Panc1 (cell line): ENCODE results near the gene ERICH3.

ENCODE experiments used
- POLR2AphosphoS5 ChIP-seq: IDR thresholded peaks from 2 replicates; pipeline ENCODE4 v1.6.1; 2012; ENCODE audit warnings: mild to moderate bottlenecking, low read depth, low read length, moderate library complexity
- SIN3A ChIP-seq: IDR thresholded peaks from 2 replicates; pipeline ENCODE4 v1.6.1; 2012; ENCODE audit warnings: low read depth, mild to moderate bottlenecking, low read length, moderate library complexity, borderline replicate concordance; ENCODE audit not compliant: insufficient read depth
- TF ChIP-seq, protein P1 (sequence below): fragments of 450-650 bp; IDR thresholded peaks from 2 replicates; pipeline ENCODE4 v1.5.1; 2017; ENCODE audit warnings: mild to moderate bottlenecking
- TF ChIP-seq, protein P2 (sequence below), 2 experiments: IDR thresholded peaks; 2 replicates each; pipeline ENCODE4 v1.6.1; 2011 to 2012; ENCODE audit warnings: low read depth in 2 of 2, control low read depth in 1 of 2, low read length in 1 of 2, mild to moderate bottlenecking in 1 of 2, moderate library complexity in 1 of 2; ENCODE audit not compliant: insufficient read depth in 1 of 2

DNA sequence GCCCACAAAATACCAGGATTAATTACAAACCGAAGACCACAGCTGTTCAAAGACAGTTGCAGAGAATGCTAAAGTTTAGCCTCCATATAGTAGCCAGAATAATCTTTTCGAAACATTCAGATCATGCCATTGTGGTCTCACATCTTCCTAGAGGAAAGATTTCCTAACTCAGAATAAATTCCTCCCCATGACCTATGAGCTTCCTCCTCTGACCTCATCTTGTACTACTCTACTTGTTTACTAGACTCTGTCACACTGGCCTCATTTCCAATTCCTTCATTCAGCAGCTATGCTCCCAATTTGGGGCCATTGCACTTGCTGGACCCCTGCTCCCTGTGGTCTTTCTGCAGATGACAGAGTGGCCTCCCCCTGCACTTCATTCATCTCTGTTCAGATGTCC, 89.4 kb downstream of the ERICH3 start:
- TF ChIP-seq, protein P1, sequence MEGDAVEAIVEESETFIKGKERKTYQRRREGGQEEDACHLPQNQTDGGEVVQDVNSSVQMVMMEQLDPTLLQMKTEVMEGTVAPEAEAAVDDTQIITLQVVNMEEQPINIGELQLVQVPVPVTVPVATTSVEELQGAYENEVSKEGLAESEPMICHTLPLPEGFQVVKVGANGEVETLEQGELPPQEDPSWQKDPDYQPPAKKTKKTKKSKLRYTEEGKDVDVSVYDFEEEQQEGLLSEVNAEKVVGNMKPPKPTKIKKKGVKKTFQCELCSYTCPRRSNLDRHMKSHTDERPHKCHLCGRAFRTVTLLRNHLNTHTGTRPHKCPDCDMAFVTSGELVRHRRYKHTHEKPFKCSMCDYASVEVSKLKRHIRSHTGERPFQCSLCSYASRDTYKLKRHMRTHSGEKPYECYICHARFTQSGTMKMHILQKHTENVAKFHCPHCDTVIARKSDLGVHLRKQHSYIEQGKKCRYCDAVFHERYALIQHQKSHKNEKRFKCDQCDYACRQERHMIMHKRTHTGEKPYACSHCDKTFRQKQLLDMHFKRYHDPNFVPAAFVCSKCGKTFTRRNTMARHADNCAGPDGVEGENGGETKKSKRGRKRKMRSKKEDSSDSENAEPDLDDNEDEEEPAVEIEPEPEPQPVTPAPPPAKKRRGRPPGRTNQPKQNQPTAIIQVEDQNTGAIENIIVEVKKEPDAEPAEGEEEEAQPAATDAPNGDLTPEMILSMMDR, result no peak
- no peak for TF ChIP-seq POLR2AphosphoS5
- TF ChIP-seq, protein P2, sequence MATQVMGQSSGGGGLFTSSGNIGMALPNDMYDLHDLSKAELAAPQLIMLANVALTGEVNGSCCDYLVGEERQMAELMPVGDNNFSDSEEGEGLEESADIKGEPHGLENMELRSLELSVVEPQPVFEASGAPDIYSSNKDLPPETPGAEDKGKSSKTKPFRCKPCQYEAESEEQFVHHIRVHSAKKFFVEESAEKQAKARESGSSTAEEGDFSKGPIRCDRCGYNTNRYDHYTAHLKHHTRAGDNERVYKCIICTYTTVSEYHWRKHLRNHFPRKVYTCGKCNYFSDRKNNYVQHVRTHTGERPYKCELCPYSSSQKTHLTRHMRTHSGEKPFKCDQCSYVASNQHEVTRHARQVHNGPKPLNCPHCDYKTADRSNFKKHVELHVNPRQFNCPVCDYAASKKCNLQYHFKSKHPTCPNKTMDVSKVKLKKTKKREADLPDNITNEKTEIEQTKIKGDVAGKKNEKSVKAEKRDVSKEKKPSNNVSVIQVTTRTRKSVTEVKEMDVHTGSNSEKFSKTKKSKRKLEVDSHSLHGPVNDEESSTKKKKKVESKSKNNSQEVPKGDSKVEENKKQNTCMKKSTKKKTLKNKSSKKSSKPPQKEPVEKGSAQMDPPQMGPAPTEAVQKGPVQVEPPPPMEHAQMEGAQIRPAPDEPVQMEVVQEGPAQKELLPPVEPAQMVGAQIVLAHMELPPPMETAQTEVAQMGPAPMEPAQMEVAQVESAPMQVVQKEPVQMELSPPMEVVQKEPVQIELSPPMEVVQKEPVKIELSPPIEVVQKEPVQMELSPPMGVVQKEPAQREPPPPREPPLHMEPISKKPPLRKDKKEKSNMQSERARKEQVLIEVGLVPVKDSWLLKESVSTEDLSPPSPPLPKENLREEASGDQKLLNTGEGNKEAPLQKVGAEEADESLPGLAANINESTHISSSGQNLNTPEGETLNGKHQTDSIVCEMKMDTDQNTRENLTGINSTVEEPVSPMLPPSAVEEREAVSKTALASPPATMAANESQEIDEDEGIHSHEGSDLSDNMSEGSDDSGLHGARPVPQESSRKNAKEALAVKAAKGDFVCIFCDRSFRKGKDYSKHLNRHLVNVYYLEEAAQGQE (IDR thresholded peaks at IDR 0.05; ENCODE audit: insufficient read depth in 1 of 2, low read depth in 2 of 2, low read length in 1 of 2), result no peak
- TF ChIP-seq SIN3A, result no peak
